Stimulated activated CD4-positive, alpha-beta T cell treated with anti-CD3 and anti-CD28 coated beads, Interleukin-2, amount 100 ng/mL, for 4 hours (primary cell): ENCODE results near the gene COBLL1.

Source experiments
- DNase-seq: peaks from one replicate; pipeline ENCODE4 v3.0.0-alpha.2; 2020; ENCODE audit warnings: low read depth

Gene COBLL1

GRCh38 chr2:164823126-164823525 lies 18.5 kb downstream of the COBLL1 start:
- no peak for DNase-seq

DNA sequence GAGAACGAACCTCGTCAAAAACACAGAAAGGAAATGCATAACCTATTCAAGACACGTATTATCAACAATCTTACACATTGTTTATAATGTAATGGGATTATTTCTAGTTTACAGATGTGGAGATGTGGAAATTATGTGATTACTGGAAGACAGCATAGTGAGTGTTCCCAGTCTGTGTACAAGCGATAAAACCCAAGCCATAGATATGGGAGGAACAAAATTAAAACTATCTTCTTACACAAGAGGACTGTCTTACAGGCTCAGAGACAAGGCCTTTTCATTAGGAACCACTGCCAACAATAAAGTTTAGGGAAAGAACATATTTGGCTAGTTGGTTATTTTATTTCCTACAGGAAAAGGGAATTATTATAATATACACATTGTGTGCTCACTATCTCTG lies 20.3 kb downstream of the COBLL1 start:
- no peak for DNase-seq

- no peak for DNase-seq
These were observed 23.2 kb downstream of the COBLL1 start for GRCh38 chr2:164818149-164819136.

DNA sequence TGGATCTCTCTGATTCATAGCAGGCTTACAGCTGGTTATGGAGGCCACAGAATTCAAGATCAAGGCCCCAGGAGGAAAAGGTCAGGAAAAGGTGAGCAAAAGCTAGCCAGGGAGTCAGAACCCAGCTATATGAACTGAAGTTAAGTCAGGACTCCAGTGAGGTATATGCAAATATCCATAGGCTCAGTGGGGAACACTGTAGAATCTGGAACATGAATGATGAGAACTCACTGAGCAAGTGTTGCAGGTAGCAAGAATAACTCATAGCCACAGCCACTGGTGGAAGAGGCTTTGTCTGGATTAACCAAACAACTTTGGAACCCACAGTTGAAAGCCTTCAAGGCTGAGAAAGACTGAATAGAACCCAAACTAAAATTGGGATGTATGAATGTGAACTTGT lies 24.7 kb downstream of the COBLL1 start:
- DNase-seq, result no peak

DNA sequence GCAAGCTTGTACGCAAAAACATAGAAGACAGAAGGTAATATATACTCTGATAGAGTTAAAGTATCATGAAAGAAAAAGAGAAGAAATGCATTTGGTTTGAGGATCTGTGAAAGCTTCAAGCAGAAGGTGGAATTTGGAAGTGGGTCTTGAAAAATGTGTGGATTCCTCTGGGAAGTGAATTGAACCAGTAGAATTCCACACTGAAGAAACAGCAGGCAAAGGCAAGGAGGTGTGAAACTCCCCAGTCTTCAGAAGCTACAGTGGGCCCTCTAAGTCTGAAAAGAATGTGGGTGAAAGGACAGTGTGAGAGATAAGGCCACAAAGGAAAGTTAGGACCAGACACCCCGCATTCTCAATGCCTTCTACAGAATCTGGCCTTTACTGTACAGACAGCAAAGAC lies 25.6 kb downstream of the COBLL1 start:
- no peak for DNase-seq

GRCh38 chr2:164815071-164815793 lies 26.4 kb downstream of the COBLL1 start:
- no peak for DNase-seq

- no peak for DNase-seq
These were observed 28.1 kb downstream of the COBLL1 start for GRCh38 chr2:164813535-164813934.

GRCh38 chr2:164812378-164812777 lies 29.2 kb downstream of the COBLL1 start:
- DNase-seq, result no peak

- no peak for DNase-seq
These were observed 29.8 kb downstream of the COBLL1 start for GRCh38 chr2:164811819-164812218.

GRCh38 chr2:164810843-164811242 lies 30.8 kb downstream of the COBLL1 start:
- DNase-seq, result no peak

DNA sequence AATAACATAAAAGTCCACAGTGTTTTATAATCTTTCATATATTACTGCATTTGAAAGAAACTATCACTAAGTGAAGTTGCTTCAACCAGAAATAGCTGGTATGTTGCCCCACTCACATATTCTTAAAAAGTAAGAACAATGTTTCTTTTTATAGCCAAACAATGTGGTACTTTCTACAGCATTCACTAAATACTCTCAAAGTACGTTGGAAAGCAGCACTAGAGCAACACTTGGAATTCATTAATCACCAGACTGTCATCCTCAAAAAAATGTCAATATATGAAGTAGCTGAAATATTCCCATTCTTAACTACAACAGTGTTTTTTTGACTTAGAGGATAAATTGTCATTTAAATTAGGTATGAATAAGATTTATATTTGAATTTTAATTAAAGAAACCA lies 32.8 kb downstream of the COBLL1 start:
- DNase-seq, result no peak

DNA sequence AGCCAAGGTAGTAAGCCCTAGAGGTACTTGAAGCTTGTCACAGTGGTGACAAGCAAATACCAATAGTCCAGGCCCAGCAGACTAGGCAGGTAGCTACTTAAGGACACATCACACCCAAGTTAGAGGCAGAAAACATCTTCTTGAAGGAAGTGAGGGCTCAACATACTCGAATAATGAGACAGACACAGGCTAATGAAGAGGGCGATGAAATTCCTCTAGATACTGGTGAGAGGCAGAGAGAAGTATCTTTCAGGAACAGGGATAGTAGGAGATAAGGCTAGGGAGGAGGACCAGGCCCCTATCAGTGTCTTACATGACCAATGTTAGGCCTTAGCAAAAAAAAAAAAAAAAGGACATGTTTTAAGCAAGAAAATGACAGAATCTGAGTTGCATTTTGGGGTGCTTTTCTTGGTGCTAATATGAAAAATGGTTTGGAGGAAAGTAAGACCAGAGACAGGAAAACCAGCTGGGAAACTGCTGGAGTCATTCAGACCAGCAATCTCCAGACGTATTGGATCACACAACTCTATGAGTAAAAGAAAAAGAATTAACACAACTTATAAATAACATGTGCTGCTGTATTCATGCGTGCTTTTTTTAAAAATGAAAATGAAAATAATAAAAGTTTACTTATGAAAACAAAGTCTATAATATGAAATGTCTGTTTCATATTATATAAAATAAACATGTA lies 37.7 kb downstream of the COBLL1 start:
- DNase-seq, result no peak

- DNase-seq, result no peak
These were observed 39.4 kb downstream of the COBLL1 start for GRCh38 chr2:164802095-164802707.

DNA sequence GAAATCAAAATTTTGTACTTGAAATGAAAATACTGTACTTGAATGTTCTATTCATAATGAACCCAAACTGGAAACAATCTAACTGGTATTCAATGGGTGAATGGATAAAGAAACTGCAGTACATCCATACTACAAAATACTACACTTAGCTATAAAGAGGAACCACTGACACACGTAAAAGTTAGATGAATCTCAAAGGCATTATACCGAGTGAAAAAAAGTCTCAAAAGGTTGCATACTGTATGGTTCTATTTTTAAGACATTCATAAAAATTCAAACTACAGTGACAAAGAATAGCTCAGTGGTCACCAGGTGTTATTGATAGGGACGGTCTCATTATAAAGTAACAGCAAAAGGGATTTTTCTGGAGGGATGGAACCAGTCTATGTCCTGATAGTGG lies 41.1 kb downstream of the COBLL1 start:
- DNase-seq, result no peak

GRCh38 chr2:164797627-164798026 lies 44.0 kb downstream of the COBLL1 start:
- DNase-seq, result no peak

DNA sequence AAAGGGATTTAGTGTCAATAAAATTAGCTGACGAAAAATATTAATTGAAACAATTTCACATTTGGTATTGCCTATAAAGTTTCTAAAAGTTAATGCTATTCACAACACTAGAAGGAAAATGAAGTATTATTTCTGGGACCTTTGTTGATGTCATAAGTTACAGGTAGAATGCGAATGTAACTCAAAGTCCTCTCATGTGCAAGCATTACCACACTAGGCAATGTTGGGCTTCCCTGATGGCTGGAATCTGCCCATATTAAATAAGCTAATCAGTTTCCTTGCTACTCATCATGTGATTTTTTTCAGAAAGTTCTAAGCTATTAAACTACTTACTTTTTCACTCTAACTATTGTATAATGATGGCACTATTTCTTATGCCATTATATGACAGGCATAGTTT lies 44.6 kb downstream of the COBLL1 start:
- no peak for DNase-seq

DNA sequence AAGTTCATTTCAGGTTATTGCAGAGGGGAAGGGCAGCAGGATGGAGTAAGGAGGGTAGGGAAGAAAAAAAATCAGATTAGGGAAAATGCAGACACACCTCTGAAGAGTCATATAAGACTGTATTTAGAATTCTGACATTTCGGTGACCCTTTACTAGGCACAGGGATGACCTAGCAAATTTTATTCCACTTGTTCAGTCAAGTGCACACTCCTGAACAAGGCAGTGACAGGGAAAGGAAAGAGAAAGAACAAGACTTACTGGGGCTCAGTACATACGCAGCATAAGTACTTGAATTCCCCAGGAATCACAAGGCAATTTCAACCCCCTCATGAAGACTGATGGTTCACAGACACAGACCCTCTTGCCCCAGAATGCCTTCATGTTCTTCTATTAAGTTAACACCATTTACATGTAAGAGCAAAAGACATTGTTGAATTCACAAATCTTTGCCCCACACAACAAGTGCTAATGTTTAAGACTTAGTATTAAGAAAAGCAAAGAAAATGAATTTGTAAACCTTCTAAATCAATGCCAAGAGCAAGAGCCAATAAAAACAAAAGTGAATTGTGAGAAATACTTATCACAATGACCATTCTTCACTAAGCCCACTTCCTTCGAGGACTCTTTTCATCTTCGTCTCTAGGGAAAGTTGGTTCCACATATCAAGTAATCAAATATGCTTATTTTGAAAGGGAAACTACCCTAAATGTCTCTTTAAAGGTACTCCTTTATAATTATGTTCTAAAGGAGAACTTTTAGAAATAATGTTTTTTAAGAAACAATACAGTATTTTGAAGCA lies 47.0 kb downstream of the COBLL1 start:
- DNase-seq, result no peak

- DNase-seq, result no peak
These were observed 47.6 kb downstream of the COBLL1 start for GRCh38 chr2:164794016-164794415.

DNA sequence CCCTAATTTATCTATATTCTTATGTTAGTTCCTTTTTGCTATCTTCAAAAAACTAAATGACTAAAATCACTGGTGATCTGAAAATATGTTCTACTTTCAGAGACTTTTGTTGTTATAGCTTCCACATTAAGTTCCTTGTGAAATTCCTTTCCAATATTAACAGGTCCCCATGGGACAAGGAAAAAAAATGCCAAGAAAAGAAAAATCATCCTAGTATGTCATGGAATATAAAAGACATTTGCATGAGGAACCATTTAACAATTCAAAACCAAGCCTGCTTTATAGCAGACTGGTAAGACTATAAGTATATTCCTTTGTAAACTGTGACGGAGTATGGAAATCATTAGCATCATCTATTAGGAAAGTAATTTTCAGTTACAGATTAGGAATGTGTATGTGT lies 48.1 kb downstream of the COBLL1 start:
- DNase-seq, result no peak

- no peak for DNase-seq
These were observed 49.1 kb downstream of the COBLL1 start for GRCh38 chr2:164792316-164793170.
